B cell (primary cell): Measurements from ENCODE around the gene WRAP73.

Source experiments
- CTCF ChIP-seq: fragments of 200-600 bp; IDR thresholded peaks from one replicate; pipeline ENCODE4 v1.8.0; 2022; ENCODE audit warnings: antibody characterized with exemption, mild to moderate bottlenecking
- EZH2 ChIP-seq: IDR thresholded peaks from 2 replicates; pipeline ENCODE4 v1.6.1; 2012; ENCODE audit warnings: borderline replicate concordance, low read depth, mild to moderate bottlenecking, moderate library complexity, low read length; ENCODE audit not compliant: insufficient read depth, poor library complexity, severe bottlenecking

GRCh38 chr1:3683992-3684391, 34.1 kb upstream of the WRAP73 start:
- TF ChIP-seq CTCF = no peak
- no peak for TF ChIP-seq EZH2
